HG03097 (cell line): ENCODE data around the gene TNS3.

Experiments
- ATAC-seq: cut with Tn5 transposase; IDR thresholded peaks from one replicate; pipeline ENCODE4 v1.9.1; 2021; ENCODE audit not compliant: unreplicated experiment, low FRiP score

TNS3 gene

DNA sequence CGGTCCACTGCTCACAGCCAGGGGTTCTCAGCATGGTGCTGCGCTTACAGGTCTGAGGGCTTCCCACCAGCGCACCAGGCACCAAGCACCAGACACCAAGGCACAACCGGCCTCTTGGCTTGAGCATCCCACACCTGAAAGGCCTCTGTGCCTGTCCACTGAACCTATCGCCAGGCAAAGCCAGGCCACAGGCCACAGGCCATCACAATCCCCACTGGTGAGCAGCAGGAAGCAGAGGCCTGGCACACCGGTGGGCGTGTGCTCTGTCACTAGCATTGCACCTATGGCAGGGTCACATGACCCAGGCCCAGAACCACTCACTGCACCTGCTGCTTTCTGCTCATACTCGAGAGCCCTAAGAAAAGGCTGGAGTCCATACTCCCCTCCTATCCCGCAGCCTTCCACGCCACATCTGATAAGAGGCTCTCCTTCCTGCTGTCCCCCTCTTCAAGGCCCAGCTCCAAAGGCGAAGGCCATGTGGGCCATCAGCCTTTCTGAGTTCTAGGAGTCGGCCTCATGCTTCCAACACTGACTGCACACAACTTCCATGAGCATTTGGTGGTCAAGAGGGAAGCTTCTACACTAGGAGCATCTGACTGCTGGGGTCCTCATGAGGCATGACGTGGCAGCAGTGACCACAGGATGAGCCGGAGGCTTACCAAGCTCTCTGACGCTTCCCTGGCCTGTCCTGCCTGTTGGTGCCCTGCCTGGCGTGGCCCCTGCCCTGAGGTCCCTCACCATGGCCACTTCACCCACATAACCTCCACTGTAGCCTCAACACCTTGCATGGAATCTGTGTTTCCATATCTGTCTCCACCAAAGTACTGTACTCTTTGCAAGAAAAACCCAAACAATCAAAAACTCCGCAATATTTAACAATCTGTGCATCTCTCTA is 166.3 kb downstream of the TNS3 start:
- no peak for ATAC-seq

- ATAC-seq = no peak
These were observed 167.3 kb downstream of the TNS3 start for GRCh38 chr7:47414342-47415317.

- no peak for ATAC-seq
These were observed 168.2 kb downstream of the TNS3 start for GRCh38 chr7:47413526-47414341.

DNA sequence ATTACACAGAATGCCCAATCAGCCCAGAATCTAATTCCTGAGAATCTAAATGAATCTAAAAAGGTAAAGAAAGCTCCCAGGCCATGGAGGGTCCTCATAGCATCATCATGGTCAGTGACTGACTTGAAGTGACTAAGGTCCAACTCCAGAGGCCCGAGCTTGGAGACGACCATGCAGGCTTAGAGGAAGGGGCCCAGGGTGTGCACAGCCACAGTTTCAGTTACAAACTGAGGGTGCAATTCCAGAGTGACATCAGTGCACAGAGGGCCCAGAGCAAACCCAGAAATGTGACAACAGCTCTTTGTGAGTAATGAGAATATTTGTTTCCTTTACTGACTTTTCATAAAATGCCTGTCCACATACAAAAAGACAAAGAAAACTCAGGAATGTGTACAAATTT is 170.0 kb downstream of the TNS3 start:
- ATAC-seq = no peak

DNA sequence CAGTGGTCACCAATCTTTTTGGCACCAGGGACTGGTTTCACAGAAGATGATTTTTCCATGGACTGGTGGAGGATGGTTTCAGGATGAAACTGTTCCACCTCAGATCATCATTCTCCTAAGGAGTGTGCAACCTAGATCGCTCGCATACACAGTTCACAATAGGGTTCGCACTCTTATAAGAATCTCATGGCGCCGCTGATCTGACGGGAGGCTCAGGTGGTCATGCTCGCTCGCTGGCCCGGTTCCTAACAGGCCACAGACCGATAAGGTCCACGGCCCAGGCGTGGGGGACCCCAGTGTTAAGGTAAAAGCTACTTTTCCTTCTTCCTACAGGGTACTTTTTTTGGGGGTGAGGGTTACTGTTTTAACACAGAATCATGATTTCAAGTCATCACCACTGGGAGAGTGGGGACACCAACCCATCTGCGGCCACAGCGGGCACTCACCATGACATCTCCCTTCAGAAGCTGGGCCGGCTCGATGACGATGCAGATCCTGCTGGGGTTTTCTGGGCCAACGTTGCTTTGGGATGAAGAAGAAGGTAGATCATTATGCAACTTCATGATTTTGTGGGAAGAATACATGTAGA is 170.5 kb downstream of the TNS3 start:
- ATAC-seq = no peak

DNA sequence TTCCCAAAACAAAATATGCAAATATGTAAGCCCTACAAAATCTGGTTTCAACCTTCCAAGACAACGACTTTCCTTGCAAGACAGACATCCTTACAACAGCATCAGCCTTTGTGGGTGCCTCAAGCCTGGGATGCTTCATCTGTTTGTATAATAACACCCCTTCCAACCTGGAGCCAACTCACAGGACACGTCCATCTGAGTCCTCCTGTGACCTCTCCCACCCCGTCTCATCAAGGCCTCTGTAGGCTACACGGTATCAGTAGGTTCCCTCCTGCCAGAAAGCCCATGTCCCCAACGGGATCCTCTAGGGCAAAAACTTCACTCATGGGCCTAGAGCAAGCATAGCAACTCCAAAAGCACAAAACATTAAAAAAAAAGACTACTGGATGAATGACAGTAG is 173.2 kb downstream of the TNS3 start:
- no peak for ATAC-seq

DNA sequence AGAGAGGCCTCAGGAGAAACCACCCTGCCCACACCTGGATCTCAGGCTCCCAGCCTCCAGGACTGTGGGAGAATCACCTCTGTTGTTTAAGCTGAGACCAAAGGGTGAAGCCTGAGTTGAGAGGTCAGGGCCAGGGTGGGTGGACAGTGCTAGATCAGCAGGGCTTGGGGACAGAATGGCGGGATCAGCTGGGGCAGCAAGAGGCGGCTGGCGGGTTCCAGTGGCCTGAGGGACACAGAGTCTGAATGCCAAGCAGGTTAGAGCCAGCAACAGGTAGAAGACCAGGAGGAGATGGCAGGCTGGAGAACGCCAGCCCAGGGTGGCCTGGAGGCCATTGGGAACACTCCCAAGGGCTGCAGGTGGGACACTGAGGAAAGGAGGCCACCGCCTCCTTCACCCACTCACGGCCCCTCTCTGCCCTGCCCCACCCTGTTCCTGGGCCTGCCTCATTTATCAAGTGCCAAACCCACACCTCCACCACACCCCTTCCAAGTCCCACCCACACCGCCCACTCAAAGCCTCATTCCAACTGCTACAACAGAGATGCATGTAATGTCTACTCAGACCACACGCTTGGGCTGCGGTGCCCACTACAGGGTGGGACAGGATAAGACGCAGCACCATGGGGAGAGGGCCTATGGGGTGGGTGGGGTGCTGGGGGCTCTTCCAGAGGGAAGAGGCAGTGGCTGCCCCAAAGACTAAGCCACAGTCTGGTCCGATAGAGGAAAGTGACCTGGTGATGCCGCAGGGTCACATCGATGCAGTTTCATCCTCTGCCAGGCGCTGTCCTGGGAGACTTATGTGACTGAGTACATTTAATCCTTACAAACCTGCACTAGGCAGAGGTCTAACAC is 173.9 kb downstream of the TNS3 start:
- ATAC-seq = no peak

GRCh38 chr7:47407136-47407535 is 174.8 kb downstream of the TNS3 start:
- no peak for ATAC-seq

- ATAC-seq = no peak
These were observed 175.1 kb downstream of the TNS3 start for GRCh38 chr7:47406801-47407129.

DNA sequence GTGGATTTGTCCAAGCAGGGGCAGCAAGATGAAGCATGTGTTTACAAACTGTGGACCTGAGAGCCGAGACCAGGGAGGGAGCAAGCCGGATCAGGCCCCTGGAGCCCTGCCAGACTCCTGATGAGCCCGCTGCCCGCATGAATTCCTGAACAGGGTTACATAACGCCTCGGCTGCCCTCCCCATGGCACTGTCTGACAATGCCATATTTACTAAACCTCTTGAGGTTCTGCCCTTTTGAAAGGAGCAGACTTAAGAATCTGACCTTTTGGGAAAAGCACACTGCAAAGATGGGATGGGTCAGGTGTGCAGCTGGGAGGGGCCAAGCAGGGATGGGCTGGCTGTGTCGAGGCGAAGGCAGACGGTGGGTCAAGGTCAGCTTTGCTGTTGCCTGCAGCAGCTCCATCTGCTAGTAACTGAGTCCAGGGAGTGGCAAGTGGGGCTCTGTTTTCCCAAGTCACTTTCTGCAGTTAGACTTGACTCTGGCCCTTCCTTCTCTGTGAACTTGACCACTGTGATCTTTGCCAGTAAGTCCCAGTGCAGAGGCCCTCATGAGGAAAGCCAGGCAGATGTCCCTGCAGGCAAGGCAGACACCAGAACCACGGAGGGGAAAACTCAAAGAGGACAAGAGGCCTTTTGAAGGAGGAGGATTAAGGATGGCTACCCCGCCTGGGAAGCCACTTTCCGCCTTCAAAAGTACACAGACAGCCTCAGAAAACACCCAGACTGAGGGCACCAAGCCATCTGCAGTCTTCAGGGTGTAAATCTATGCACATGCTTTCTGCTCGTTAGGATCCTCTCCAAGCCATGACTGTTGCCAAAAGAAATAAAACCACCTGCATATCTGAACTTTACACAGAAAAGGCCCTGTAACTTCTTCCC is 175.8 kb downstream of the TNS3 start:
- ATAC-seq = no peak

DNA sequence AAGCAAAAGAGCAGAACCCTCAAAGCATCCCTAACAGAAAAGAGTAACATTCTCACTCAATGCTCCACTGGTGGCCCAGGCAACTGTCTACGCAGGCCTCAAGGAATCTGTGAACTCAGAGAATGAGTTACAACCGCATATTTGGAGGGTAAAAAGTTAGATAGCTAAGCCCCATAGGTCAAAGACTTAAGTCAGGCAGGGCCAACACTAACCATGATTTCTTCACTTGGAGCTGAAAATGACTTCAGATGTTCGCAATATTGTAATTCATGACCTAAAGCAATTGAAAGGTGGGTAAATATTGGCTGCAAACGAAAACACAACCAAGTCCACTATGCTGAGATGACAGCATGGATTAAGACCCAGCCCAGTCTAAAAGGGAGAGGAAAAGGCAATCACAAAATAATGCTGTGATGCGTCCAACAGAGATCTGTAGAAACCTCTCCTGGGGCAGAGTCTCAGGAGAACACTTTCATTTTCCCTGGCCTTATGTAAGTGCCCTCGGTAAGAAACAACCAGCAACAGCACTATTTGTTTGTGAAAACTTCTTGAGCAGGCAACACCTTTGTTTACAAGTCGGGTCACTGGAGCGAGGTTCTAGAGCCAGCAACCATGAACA is 176.5 kb downstream of the TNS3 start:
- ATAC-seq = no peak

- ATAC-seq = no peak
These were observed 177.9 kb downstream of the TNS3 start for GRCh38 chr7:47404010-47404409.

- no peak for ATAC-seq
These were observed 178.7 kb downstream of the TNS3 start for GRCh38 chr7:47402941-47403866.

DNA sequence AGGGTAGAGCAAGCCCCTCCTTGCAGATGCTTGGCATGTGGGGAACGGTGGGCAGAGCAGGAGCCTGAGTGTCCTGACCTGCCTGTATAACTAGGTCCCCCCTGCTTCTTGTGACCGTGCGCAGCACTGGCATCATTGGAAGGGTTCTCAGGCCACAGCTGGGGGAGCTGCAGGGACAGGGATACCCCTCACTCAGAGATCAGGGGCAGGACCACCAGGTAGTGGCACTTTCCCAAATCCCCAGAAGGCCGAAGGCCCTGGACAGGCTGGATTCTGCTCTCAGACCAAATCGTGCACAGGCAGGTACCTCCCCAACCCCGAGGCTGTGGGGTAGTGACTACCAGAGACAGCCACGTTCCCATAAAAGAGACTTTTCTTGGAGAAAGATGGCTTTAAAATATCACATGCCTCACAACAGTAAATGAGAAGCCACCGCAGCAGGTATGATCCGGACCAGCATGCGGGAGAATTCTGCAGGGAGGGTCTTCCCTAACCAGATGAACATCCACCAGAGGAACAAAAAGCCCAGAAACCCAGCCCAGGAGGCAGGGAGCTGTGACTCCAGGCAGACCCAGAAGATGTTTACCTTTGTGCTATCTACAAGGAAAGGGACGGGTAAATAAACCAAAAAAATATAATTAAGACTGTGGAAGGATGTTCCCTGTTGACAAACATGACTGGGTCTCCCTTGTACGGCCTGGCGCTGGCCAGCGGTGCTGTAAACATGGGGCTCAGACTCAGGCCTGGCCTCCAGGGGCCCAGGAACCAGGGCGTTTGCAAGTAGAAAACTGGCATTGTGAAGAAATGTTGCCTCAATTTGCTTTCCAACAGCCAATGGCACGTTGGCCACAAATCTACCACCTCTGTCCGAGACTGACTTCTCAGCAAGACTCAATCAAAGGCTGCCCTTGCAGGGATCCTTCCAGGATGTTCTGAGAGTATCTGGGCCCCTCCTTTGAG is 180.0 kb downstream of the TNS3 start:
- ATAC-seq = no peak

GRCh38 chr7:47400741-47401206 is 181.1 kb downstream of the TNS3 start:
- no peak for ATAC-seq

GRCh38 chr7:47400001-47400400 is 181.9 kb downstream of the TNS3 start:
- no peak for ATAC-seq
